Stimulated activated CD4-positive, alpha-beta T cell treated with anti-CD3 and anti-CD28 coated beads, Interleukin-1b, Interleukin-23, amount 100 ng/mL, for 4 hours (primary cell): ENCODE measurements around the gene FGL2.
"Not testable (repeated sequence)": the region's sequence is repeated elsewhere in the genome, so short reads cannot be mapped to it uniquely, and the experiment has no call there.

Source experiments
- DNase-seq, 2 donors: peaks; one replicate each; pipeline ENCODE4 v3.0.0-alpha.2; 2020; ENCODE audit warnings: low read depth in 2 of 2

The FGL2 gene

GRCh38 chr7:77199013-77199966, at the start of gene FGL2:
Gene FGL2 (minus strand): TSS chr7:77199819. CDS start chr7:77199793, 26 bp downstream.
- peak in 1 of 2 donors; percentile 14 for DNase-seq

- no peak for DNase-seq
Observed at GRCh38 chr7:77248154-77248553, 48.5 kb upstream of the FGL2 start.

GRCh38 chr7:77247206-77247850, 47.7 kb upstream of the FGL2 start:
- DNase-seq = peak; percentile 84 to 88

GRCh38 chr7:77246026-77246640, 46.5 kb upstream of the FGL2 start:
- no peak for DNase-seq

GRCh38 chr7:77245015-77245755, 45.6 kb upstream of the FGL2 start:
- DNase-seq = no peak

- DNase-seq = no peak
Observed at GRCh38 chr7:77244222-77244934, 44.8 kb upstream of the FGL2 start.

GRCh38 chr7:77242554-77242953, 42.9 kb upstream of the FGL2 start:
- DNase-seq = no peak

- no peak for DNase-seq
Observed at GRCh38 chr7:77242068-77242467, 42.4 kb upstream of the FGL2 start.

GRCh38 chr7:77239471-77239870, 39.9 kb upstream of the FGL2 start:
- DNase-seq = no peak

GRCh38 chr7:77238703-77239136, 39.1 kb upstream of the FGL2 start:
- DNase-seq = no peak

GRCh38 chr7:77235276-77235675, 35.7 kb upstream of the FGL2 start:
- no peak for DNase-seq

GRCh38 chr7:77232467-77232866, 32.8 kb upstream of the FGL2 start:
- DNase-seq = no peak

- DNase-seq = not testable (repeated sequence)
Observed at GRCh38 chr7:77228795-77229194, 29.2 kb upstream of the FGL2 start.

GRCh38 chr7:77226357-77226839, 26.8 kb upstream of the FGL2 start:
- no peak for DNase-seq

GRCh38 chr7:77223261-77223660, 23.6 kb upstream of the FGL2 start:
- DNase-seq = no peak

GRCh38 chr7:77222819-77223218, 23.2 kb upstream of the FGL2 start:
- no peak for DNase-seq

GRCh38 chr7:77222065-77222464, 22.4 kb upstream of the FGL2 start:
- DNase-seq = no peak

GRCh38 chr7:77219701-77220331, 20.2 kb upstream of the FGL2 start:
- not testable (repeated sequence) for DNase-seq

GRCh38 chr7:77217474-77218185, 18.0 kb upstream of the FGL2 start:
- DNase-seq = no peak
